22Rv1 (cell line): ENCODE measurements around the gene CHD6.

Source experiments
- H3K27ac ChIP-seq: fragments of 450-650 bp; 2 replicates; pipeline ENCODE4 v1.5.1; 2017
- CTCF ChIP-seq: fragments of 450-650 bp; IDR thresholded peaks from 2 replicates; pipeline ENCODE4 v1.5.1; 2017; ENCODE audit warnings: mild to moderate bottlenecking
- ZFX ChIP-seq: fragments of 450-650 bp; IDR thresholded peaks from 2 replicates; pipeline ENCODE4 v1.6.1; 2017; ENCODE audit warnings: antibody characterized with exemption, borderline replicate concordance

CHD6 gene

GRCh38 chr20:41615110-41615509, 3.1 kb downstream of the CHD6 start:
- TF ChIP-seq CTCF (no peak), ZFX (no peak)
- H3K27ac ChIP-seq = no peak overlapping the region

- TF ChIP-seq CTCF = no peak
- TF ChIP-seq ZFX = no peak
- no peak overlapping the region for H3K27ac ChIP-seq
Measured at GRCh38 chr20:41613321-41613720, 4.9 kb downstream of the CHD6 start.

- no peak for TF ChIP-seq CTCF
- no peak for TF ChIP-seq ZFX
- no peak overlapping the region for H3K27ac ChIP-seq
Measured at GRCh38 chr20:41609474-41609873, 8.7 kb downstream of the CHD6 start.

GRCh38 chr20:41608606-41609005, 9.6 kb downstream of the CHD6 start:
- no peak overlapping the region for H3K27ac ChIP-seq
- TF ChIP-seq ZFX = no peak
- no peak for TF ChIP-seq CTCF

GRCh38 chr20:41607791-41608190, 10.4 kb downstream of the CHD6 start:
- TF ChIP-seq ZFX = no peak
- no peak for TF ChIP-seq CTCF
- no peak overlapping the region for H3K27ac ChIP-seq

GRCh38 chr20:41604002-41604401, 14.2 kb downstream of the CHD6 start:
- TF ChIP-seq CTCF = no peak; the same call in 1 of the 2 replicates
- TF ChIP-seq ZFX = no peak
- no peak overlapping the region for H3K27ac ChIP-seq

- no peak for TF ChIP-seq CTCF
- no peak for TF ChIP-seq ZFX
- H3K27ac ChIP-seq = no peak overlapping the region
Measured at GRCh38 chr20:41601742-41602141, 16.4 kb downstream of the CHD6 start.
